CD8-positive, alpha-beta memory T cell (primary cell): Measurements from ENCODE around the gene TRIM72. TPM values are rescaled to one million over a fixed set of nuclear protein-coding genes. Genes with fewer than 3 reads are reported as not detected.

Experiments used
- CTCF ChIA-PET: fragments of 350-600 bp; sonication (Branson Sonifier 250); formaldehyde crosslinking; loops from one replicate; lab custom pipeline; 2021; ENCODE audit warnings: antibody characterized with exemption; lab: Charles Lee
- POLR2A ChIA-PET: fragments of 350-600 bp; sonication (Branson Sonifier 250); formaldehyde crosslinking; loops from one replicate; lab custom pipeline; 2021; ENCODE audit warnings: antibody characterized with exemption; lab: Charles Lee
- DNase-seq, 5 donors: peaks; one replicate each; pipeline versions ENCODE4 v3.0.0 to v3.0.0-alpha.2; 2020 to 2022; ENCODE audit warnings: mixed read lengths in 1 of 5
- H3K27ac ChIP-seq: one replicate; pipeline ENCODE4 v1.7.0; 2013; ENCODE audit warnings: low read depth, mild to moderate bottlenecking, low read length, moderate library complexity
- H3K27me3 ChIP-seq: 2 replicates; pipeline ENCODE4 v1.7.0; 2013; ENCODE audit warnings: low read length, mild to moderate bottlenecking; ENCODE audit not compliant: insufficient read depth, poor library complexity, severe bottlenecking
- H3K36me3 ChIP-seq: 2 replicates; pipeline ENCODE4 v1.7.0; 2013; ENCODE audit warnings: mild to moderate bottlenecking, low read length, moderate library complexity; ENCODE audit not compliant: insufficient read depth
- H3K4me1 ChIP-seq: 2 replicates; pipeline ENCODE4 v1.7.0; 2013; ENCODE audit warnings: mild to moderate bottlenecking, low read length, moderate library complexity; ENCODE audit not compliant: insufficient read depth
- H3K4me3 ChIP-seq: 2 replicates; pipeline ENCODE4 v1.7.0; 2013; ENCODE audit warnings: mild to moderate bottlenecking, low read length
- H3K9me3 ChIP-seq: 2 replicates; pipeline ENCODE4 v1.7.0; 2013; ENCODE audit warnings: mild to moderate bottlenecking, low read length
- H3K27ac Mint-ChIP-seq, 8 donors: one replicate each; pipeline ENCODE4 v1.8.0; 2020 to 2021; ENCODE audit warnings: mixed read lengths in 8 of 8, mild to moderate bottlenecking in 6 of 8, inconsistent platforms in 3 of 8, moderate library complexity in 3 of 8
- H3K27me3 Mint-ChIP-seq, 2 donors: one replicate each; pipeline ENCODE4 v1.8.0; 2020 to 2021; ENCODE audit warnings: mixed read lengths in 2 of 2, mild to moderate bottlenecking in 1 of 2, moderate library complexity in 1 of 2
- H3K36me3 Mint-ChIP-seq, 3 donors: one replicate each; pipeline ENCODE4 v1.8.0; 2020 to 2021; ENCODE audit warnings: mixed read lengths in 3 of 3, inconsistent platforms in 1 of 3, mild to moderate bottlenecking in 1 of 3
- H3K4me1 Mint-ChIP-seq, 3 donors: one replicate each; pipeline ENCODE4 v1.8.0; 2020 to 2021; ENCODE audit warnings: mixed read lengths in 3 of 3, inconsistent platforms in 1 of 3, mild to moderate bottlenecking in 1 of 3
- H3K4me3 Mint-ChIP-seq, 7 donors: one replicate each; pipeline ENCODE4 v1.8.0; 2020 to 2021; ENCODE audit warnings: mixed read lengths in 7 of 7, mild to moderate bottlenecking in 6 of 7, moderate library complexity in 4 of 7, inconsistent platforms in 2 of 7
- H3K9me3 Mint-ChIP-seq, 5 donors: one replicate each; pipeline ENCODE4 v1.8.0; 2020 to 2022; ENCODE audit warnings: mixed read lengths in 5 of 5, mild to moderate bottlenecking in 3 of 5, moderate library complexity in 2 of 5, inconsistent platforms in 1 of 5
- polyA plus RNA-seq: library from polyadenylated mRNA; unstranded; fragments of 300-500 nt; fragmentation: Illumina TruSeq; gene quantifications from one replicate; pipeline ENCODE4 v1.2.3, GENCODE V29; 2021
- total RNA-seq, 2 experiments: library from RNA; stranded (reverse); gene quantifications; one replicate each; pipeline ENCODE4 v1.2.3, GENCODE V29; 2021

TRIM72 gene
- total and polyA plus RNA-seq, 3 experiments from 2014 or later: not detected

DNA sequence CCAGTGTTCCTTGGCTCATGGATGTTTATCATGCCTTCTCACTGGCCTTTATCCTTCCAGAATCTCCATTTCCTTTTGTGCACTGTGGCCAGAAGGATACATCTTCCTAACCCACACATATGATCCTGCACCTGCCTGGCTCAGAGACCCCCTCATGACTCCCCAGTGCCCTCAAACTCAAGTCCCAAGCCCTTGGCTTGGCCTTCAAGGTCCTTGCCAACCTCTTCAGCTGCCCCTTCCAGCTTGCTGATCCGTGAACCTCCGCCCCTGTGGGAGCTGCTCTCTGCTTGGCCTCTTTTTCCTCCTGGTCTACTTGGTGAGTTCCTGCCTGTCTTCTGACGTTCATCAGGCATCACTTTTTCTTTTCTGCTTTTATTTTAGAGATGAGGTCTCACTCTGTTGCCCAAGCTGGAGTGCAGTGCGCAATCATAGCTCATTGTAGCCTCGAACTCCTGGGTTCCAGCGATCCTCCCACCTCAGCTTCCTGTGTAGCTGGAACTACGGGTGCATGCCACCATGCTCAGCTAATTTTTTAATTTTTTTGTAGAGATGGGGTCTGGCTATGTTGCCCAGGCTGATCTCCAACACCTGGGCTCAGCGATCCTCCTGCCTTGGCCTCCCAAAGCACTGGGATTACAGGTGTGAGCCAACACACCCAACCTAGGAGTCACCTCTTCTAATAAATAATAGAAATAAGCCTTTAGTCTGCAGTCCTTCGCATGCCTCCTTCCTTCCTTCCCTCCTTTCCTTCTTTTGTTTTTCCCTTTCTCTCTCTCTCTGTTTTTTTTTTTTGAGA is 8.8 kb upstream of the TRIM72 start:
- no peak for DNase-seq
- no peaks in the 10 kb centered on the region for H3K9me3 Mint-ChIP-seq
- Histone ChIP-seq H3K4me3 (no peak overlapping the region), H3K27me3 (no peaks in the 10 kb centered on the region), H3K36me3 (no peaks in the 10 kb centered on the region), H3K27ac (no peak overlapping the region), H3K4me1 (peaks cover 28% of the 10 kb centered on the region), H3K9me3 (no peaks in the 10 kb centered on the region)
- no peaks in the 10 kb centered on the region for H3K27me3 Mint-ChIP-seq
- H3K4me1 Mint-ChIP-seq: peaks cover 23 to 34% (median 25%) of the 10 kb centered on the region in 3 donors
- H3K27ac Mint-ChIP-seq: peak overlapping the region in 4 of 8 donors; percentile 63 to 86 (median 70)
- peaks cover 0 to 8% (median 0%) of the 10 kb centered on the region in 3 donors for H3K36me3 Mint-ChIP-seq
- POLR2A ChIA-PET: interaction anchor here (0.9 kb wide), 1 partner anchor 10 kb away, joined by 4 read pairs; no protein-coding TSS in a partner anchor
- CTCF ChIA-PET: no interaction called here
- peak overlapping the region in 5 of 7 donors; percentile 25 to 82 (median 44) for H3K4me3 Mint-ChIP-seq

DNA sequence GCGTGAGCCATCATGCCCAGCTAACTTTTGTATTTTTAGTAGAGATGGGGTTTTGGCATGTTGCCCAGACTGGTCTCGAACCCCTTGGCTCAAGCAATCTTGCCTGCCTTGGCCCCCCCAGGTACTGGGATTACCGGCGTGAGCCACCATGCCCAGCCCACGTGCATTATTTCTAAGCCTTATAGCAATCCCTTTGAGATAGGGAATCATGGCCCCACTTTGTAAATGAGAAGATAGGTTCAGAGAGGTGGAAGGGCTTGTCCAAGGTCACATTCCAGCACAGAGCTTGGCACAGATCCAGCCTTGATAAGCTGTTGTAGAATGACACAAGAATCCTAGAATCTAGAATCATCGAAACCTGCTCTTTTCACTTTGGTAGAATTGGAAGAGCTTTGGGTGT is 7.1 kb upstream of the TRIM72 start:
- Mint-ChIP-seq H3K27me3 (no peaks in the 10 kb centered on the region), H3K4me3 (peak overlapping the region in 1 of 7 donors; percentile 63), H3K36me3 (peaks cover 0 to 4% (median 0%) of the 10 kb centered on the region in 3 donors), H3K9me3 (no peaks in the 10 kb centered on the region), H3K27ac (peak overlapping the region in 2 of 8 donors; percentile 7 to 63), H3K4me1 (peaks cover 13 to 19% (median 14%) of the 10 kb centered on the region in 3 donors)
- Histone ChIP-seq H3K36me3 (no peaks in the 10 kb centered on the region), H3K27me3 (no peaks in the 10 kb centered on the region), H3K9me3 (no peaks in the 10 kb centered on the region), H3K27ac (no peak overlapping the region), H3K4me3 (no peak overlapping the region), H3K4me1 (peaks cover 10% of the 10 kb centered on the region)
- no peak for DNase-seq
- ChIA-PET CTCF (no interaction called here), POLR2A (interaction anchor here (0.6 kb wide), 1 partner anchor 11 kb away, joined by 3 read pairs; no protein-coding TSS in a partner anchor)

GRCh38 chr16:31213342-31213741 is 577 bp upstream of the TRIM72 start:
- Mint-ChIP-seq H3K27me3 (peaks cover 35 to 37% of the 10 kb centered on the region in 2 donors), H3K4me1 (peaks cover 18 to 23% (median 21%) of the 10 kb centered on the region in 3 donors), H3K36me3 (no peaks in the 10 kb centered on the region), H3K27ac (no peak overlapping the region), H3K4me3 (no peak overlapping the region), H3K9me3 (no peaks in the 10 kb centered on the region)
- Histone ChIP-seq H3K9me3 (no peaks in the 10 kb centered on the region), H3K27ac (no peak overlapping the region), H3K4me3 (no peak overlapping the region), H3K4me1 (peaks cover 20% of the 10 kb centered on the region), H3K36me3 (no peaks in the 10 kb centered on the region), H3K27me3 (peaks cover 31% of the 10 kb centered on the region)
- no peak for DNase-seq
- CTCF ChIA-PET: interaction anchor here (1.0 kb wide), 1 partner anchor 169 kb away, joined by 3 read pairs; no protein-coding TSS in a partner anchor
- POLR2A ChIA-PET: interaction anchor here (2.3 kb wide), 1 partner anchor 11 kb away, joined by 6 read pairs; the partner anchor contains the start of gene PYCARD

GRCh38 chr16:31214708-31215286 is 878 bp downstream of the TRIM72 start:
- Histone ChIP-seq H3K9me3 (no peaks in the 10 kb centered on the region), H3K36me3 (no peaks in the 10 kb centered on the region), H3K27me3 (peaks cover 31% of the 10 kb centered on the region), H3K27ac (no peak overlapping the region), H3K4me3 (peak overlapping the region; percentile 61), H3K4me1 (peaks cover 20% of the 10 kb centered on the region)
- Mint-ChIP-seq H3K9me3 (no peaks in the 10 kb centered on the region), H3K27ac (no peak overlapping the region), H3K4me1 (peaks cover 18 to 23% (median 21%) of the 10 kb centered on the region in 3 donors), H3K4me3 (peak overlapping the region; percentile 29 to 83 (median 72)), H3K27me3 (peaks cover 39 to 48% of the 10 kb centered on the region in 2 donors), H3K36me3 (no peaks in the 10 kb centered on the region)
- POLR2A ChIA-PET: interaction anchor here (0.6 to 2.3 kb wide), 5 partner anchors 10 to 343 kb away, joined by 3 to 6 read pairs (median 4); partner anchors contain the start of gene PYCARD
- DNase-seq: no peak
- CTCF ChIA-PET: interaction anchor here (0.5 to 3.0 kb wide), 5 partner anchors 11 to 366 kb away, joined by 3 to 11 read pairs (median 3); partner anchors contain the start of gene PYCARD

- ChIA-PET CTCF (interaction anchor here (0.5 to 3.0 kb wide), 7 partner anchors 12 to 366 kb away, joined by 3 to 11 read pairs (median 3); partner anchors contain the start of gene PYCARD), POLR2A (interaction anchor here (0.6 to 2.3 kb wide), 5 partner anchors 11 to 344 kb away, joined by 3 to 6 read pairs (median 4); partner anchors contain the start of gene PYCARD)
- peak in 1 of 5 donors; percentile 26 for DNase-seq
- Histone ChIP-seq H3K9me3 (no peaks in the 10 kb centered on the region), H3K4me3 (peak overlapping the region; percentile 61), H3K27me3 (peaks cover 31% of the 10 kb centered on the region), H3K36me3 (no peaks in the 10 kb centered on the region), H3K4me1 (peaks cover 20% of the 10 kb centered on the region), H3K27ac (peak overlapping the region; percentile 38)
- Mint-ChIP-seq H3K27me3 (peaks cover 39 to 48% of the 10 kb centered on the region in 2 donors), H3K4me3 (peak overlapping the region; percentile 63 to 87 (median 76)), H3K27ac (peak overlapping the region in 1 of 8 donors; percentile 47), H3K36me3 (no peaks in the 10 kb centered on the region), H3K9me3 (no peaks in the 10 kb centered on the region), H3K4me1 (peaks cover 18 to 23% (median 21%) of the 10 kb centered on the region in 3 donors)
Observed at GRCh38 chr16:31215287-31216162, 1.6 kb downstream of the TRIM72 start.

DNA sequence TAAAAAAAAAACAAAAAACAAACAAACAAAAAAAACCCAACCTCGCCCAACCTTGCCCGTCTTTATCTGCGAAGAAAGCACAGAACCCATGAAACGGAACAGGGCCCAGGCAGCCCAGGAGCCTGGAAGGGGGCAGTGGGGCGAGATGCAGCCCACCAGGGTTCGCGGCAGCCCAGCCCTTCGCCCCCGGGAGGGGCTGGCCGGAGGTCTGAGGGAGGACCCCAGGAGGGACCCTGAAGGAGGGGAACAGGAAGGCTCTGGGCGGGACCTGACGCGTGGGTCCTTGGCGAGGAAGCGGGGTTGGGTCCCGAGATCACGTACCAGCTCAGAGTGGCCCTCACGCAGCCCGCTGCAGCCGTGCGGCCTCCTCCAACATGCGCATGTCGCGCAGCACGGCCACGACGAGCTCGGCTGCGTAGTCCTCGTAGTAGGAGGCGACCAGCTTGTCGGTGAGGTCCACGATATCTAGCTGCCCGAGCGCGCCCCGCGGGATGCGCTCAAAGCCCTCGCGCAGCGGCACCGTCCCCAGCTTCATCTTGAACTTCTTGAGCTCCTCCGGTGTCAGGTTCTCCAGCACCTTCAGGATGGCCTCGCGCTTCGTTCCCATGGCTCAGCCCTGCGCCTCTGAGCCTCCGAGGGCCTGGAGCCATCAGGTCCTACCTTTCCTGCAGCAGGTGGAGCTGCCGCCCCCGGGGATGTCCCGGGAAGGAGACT is 2.7 kb downstream of the TRIM72 start, which contains the start of gene PYDC1:
PYDC1 (minus strand) TSS at position 714 of the 714 bp plus-strand sequence; CDS start at position 607, 107 bp downstream.
- Histone ChIP-seq H3K4me3 (peak within 1 kb of the TSS; percentile 61), H3K27me3 (peaks cover 31% of the 10 kb centered on the region), H3K36me3 (no peaks in the 10 kb centered on the region), H3K27ac (no peak within 1 kb of the TSS), H3K4me1 (peaks cover 20% of the 10 kb centered on the region), H3K9me3 (no peaks in the 10 kb centered on the region)
- ChIA-PET CTCF (interaction anchor here (1.1 to 3.0 kb wide), 3 partner anchors 15 to 244 kb away, joined by 3 to 11 read pairs (median 6); partner anchors contain the start of gene PYCARD), POLR2A (interaction anchor here (0.8 to 1.1 kb wide), 3 partner anchors 15 to 37 kb away, joined by 3 to 10 read pairs (median 4); partner anchors contain the start of gene FUS)
- H3K36me3 Mint-ChIP-seq: no peaks in the 10 kb centered on the region
- H3K4me1 Mint-ChIP-seq: peaks cover 18 to 23% (median 21%) of the 10 kb centered on the region in 3 donors
- H3K27ac Mint-ChIP-seq: peak within 1 kb of the TSS in 2 of 8 donors; percentile 27 to 36
- no peaks in the 10 kb centered on the region for H3K9me3 Mint-ChIP-seq
- DNase-seq: no peak
- peak within 1 kb of the TSS; percentile 53 to 87 (median 76) for H3K4me3 Mint-ChIP-seq
- peaks cover 40 to 56% of the 10 kb centered on the region in 2 donors for H3K27me3 Mint-ChIP-seq
